Tibial artery (tissue), 4 donors: Measurements from ENCODE around the gene C1QTNF2.

Experiments
- DNase-seq, 2 donors: peaks; one replicate each; pipeline ENCODE4 v3.0.0-alpha.2; 2019
- H3K27ac ChIP-seq, 2 donors: fragments of 200-600 bp; sonication (generic) in 1 of 2; 1 replicate in 1 of 2; 2 replicates in 1 of 2; pipeline ENCODE4 v1.5.1; 2018 to 2019; ENCODE audit warnings: mild to moderate bottlenecking in 1 of 2
- H3K27me3 ChIP-seq, 2 donors: fragments of 200-600 bp; sonication (generic) in 1 of 2; one replicate each; pipeline versions ENCODE4 v1.5.1 to v1.6.0; 2016 to 2019
- H3K36me3 ChIP-seq, 3 donors: fragments of 200-600 bp; sonication (generic) in 2 of 3; one replicate each; pipeline ENCODE4 v1.5.1; 2016 to 2019; ENCODE audit warnings: mild to moderate bottlenecking in 2 of 3
- H3K4me1 ChIP-seq, 4 donors: fragments of 200-600 bp; sonication (generic) in 2 of 4; 1 replicate in 3 of 4; 2 replicates in 1 of 4; pipeline ENCODE4 v1.5.1; 2016 to 2019
- H3K4me3 ChIP-seq, 2 donors: fragments of 200-600 bp; sonication (generic) in 1 of 2; 1 replicate in 1 of 2; 2 replicates in 1 of 2; pipeline ENCODE4 v1.5.1; 2018 to 2019; ENCODE audit warnings: mild to moderate bottlenecking in 2 of 2
- H3K9me3 ChIP-seq, 3 donors: fragments of 200-600 bp; sonication (generic) in 1 of 3; one replicate each; pipeline ENCODE4 v1.5.1; 2016 to 2019
- CTCF ChIP-seq, 2 experiments: fragments of 200-600 bp in 1 of 2; fragments of 450-650 bp in 1 of 2; IDR thresholded peaks; one replicate each; pipeline ENCODE4 v1.5.1; 2017 to 2019; ENCODE audit warnings: antibody characterized with exemption in 2 of 2, mild to moderate bottlenecking in 1 of 2, moderate library complexity in 1 of 2
- intact Hi-C: fragments of 100-400 bp; cut with DNase I; formaldehyde crosslinking; loops from one replicate; pipeline ENCODE4 v1.15.0; 2023; ENCODE audit warnings: low total_unique reads

The C1QTNF2 gene

DNA sequence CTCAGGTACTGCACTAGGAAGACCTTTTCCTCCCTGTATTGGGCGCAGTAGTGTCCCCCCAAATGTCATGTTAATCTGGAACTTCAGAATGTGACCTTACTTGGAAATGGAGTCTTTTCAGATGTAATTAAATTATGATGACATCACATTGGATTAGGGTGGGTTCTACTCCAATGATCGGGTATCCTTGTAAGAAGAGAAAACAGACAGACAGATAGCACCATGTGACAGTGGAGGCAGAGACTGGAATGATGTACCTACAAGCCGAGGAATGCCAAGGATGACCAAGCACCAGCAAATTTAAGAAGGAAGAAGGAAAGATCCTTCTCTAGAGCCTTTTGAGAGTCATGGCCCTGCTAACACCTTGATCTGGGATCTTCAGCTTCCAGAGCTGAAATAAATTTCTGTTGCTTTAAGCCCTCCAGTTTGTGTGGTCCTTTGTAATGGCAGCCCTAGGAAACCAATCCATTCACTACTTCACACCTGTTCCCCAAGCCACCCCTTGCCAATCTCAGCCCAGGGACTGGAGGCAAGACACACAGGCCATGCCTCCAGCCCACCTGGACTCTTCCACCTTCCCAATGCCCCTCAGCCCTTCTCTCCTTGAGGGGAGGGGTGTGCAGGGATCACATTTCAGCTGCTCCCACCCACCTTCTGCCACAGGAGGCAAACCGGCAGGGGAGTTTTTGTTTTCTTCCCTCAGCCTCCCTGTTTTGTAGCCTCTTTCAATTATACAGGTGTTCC lies 59.7 kb downstream of the C1QTNF2 start:
- Histone ChIP-seq H3K9me3 (no peaks in the 10 kb centered on the region), H3K4me1 (peaks cover 0 to 17% (median 14%) of the 10 kb centered on the region in 4 donors), H3K27me3 (peaks cover 0 to 23% of the 10 kb centered on the region in 2 donors), H3K36me3 (no peaks in the 10 kb centered on the region), H3K4me3 (no peak overlapping the region), H3K27ac (no peak overlapping the region)
- TF ChIP-seq CTCF (IDR thresholded peaks at IDR 0.05) = no peak
- no peak for DNase-seq
- intact Hi-C loops = no loop called here

GRCh38 chr5:160310140-160310539 lies 60.3 kb downstream of the C1QTNF2 start:
- intact Hi-C loops = no loop called here
- Histone ChIP-seq H3K27ac (no peak overlapping the region), H3K27me3 (peaks cover 0 to 23% of the 10 kb centered on the region in 2 donors), H3K4me3 (no peak overlapping the region), H3K9me3 (no peaks in the 10 kb centered on the region), H3K4me1 (peaks cover 0 to 17% (median 14%) of the 10 kb centered on the region in 4 donors), H3K36me3 (no peaks in the 10 kb centered on the region)
- TF ChIP-seq CTCF (IDR thresholded peaks at IDR 0.05) = no peak
- DNase-seq = no peak

GRCh38 chr5:160306696-160307095 lies 63.7 kb downstream of the C1QTNF2 start:
- H3K4me1 ChIP-seq = peaks cover 0 to 4% (median 3%) of the 10 kb centered on the region in 4 donors
- H3K27me3 ChIP-seq = peaks cover 0 to 2% of the 10 kb centered on the region in 2 donors
- TF ChIP-seq CTCF (IDR thresholded peaks at IDR 0.05) = no peak
- no peak for DNase-seq
- no peak overlapping the region for H3K27ac ChIP-seq
- H3K4me3 ChIP-seq = no peak overlapping the region
- H3K9me3 ChIP-seq = no peaks in the 10 kb centered on the region
- H3K36me3 ChIP-seq = no peaks in the 10 kb centered on the region
- intact Hi-C loops = no loop called here

DNA sequence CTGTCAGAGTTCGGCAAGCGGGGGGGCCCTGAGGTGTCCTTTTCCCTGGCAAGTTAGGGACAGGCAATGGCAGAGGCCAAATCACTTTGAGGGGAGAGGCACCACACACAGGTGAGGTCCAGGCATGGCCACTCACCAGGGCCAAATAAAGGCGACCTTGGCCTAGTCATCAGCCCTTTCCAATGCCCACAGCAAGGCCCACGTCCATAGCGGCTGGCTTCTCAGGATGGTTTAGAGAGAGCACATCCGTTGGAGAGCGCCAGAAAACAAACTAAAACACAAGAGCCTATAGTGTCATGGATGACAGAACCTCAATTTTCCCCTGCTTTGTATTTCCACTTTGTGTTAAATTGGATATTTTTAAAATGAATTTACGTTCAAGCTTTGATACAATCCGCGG lies 65.1 kb downstream of the C1QTNF2 start:
- no peak for TF ChIP-seq CTCF (IDR thresholded peaks at IDR 0.05)
- Histone ChIP-seq H3K36me3 (no peaks in the 10 kb centered on the region), H3K4me3 (no peak overlapping the region), H3K9me3 (no peaks in the 10 kb centered on the region), H3K27me3 (no peaks in the 10 kb centered on the region), H3K27ac (no peak overlapping the region), H3K4me1 (no peaks in the 10 kb centered on the region)
- DNase-seq = no peak
- intact Hi-C loops = no loop called here

DNA sequence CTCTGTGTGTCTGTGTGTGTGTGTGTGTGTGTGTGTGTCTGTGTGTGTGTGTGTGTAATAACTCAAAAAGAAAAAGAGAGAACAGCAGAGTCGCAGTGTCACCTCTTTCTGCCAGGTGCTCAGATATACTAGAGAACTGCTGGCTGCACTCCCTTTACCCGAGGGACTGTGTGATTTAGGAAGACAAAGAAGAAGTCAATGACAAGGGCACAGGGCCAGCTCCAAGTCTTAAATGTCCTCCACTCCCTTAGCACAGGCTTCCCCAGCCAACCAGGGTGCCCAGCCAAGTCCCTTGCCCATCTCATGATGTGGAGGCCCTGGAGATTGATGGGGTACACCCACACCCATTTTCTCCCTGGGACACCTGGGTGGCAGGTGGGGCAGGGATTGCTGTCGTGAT lies 66.7 kb downstream of the C1QTNF2 start:
- no peak for TF ChIP-seq CTCF (IDR thresholded peaks at IDR 0.05)
- Histone ChIP-seq H3K27ac (no peak overlapping the region), H3K27me3 (no peaks in the 10 kb centered on the region), H3K4me1 (no peaks in the 10 kb centered on the region), H3K4me3 (no peak overlapping the region), H3K36me3 (no peaks in the 10 kb centered on the region), H3K9me3 (no peaks in the 10 kb centered on the region)
- no peak for DNase-seq
- intact Hi-C loops = no loop called here
